Gastrocnemius medialis (tissue), 4 donors: Measurements from ENCODE around the gene CYREN. TPM values are rescaled to one million over a fixed set of nuclear protein-coding genes. Genes with fewer than 3 reads are reported as not detected.
"Not testable (repeated sequence)": the region's sequence is repeated elsewhere in the genome, so short reads cannot be mapped to it uniquely, and the experiment has no call there.

Experiments used
- ATAC-seq, 2 donors: fragments of 150-250 bp; one replicate each; pipeline ENCODE4 v1.9.1; 2016
- DNase-seq, 2 donors: peaks; one replicate each; pipeline ENCODE4 v3.0.0-alpha.2; 2019
- H3K27ac ChIP-seq, 4 donors: fragments of 200-600 bp; sonication (generic); 1 replicate in 1 of 4; 2 replicates in 3 of 4; pipeline ENCODE4 v1.5.1; 2016 to 2018; ENCODE audit warnings: mild to moderate bottlenecking in 2 of 4, moderate library complexity in 1 of 4
- H3K27me3 ChIP-seq, 3 donors: fragments of 200-600 bp; sonication (generic) in 2 of 3; 1 replicate in 1 of 3; 2 replicates in 2 of 3; pipeline versions ENCODE4 v1.5.1 to v1.6.0; 2016 to 2019; ENCODE audit warnings: mild to moderate bottlenecking in 1 of 3, moderate library complexity in 1 of 3
- H3K36me3 ChIP-seq, 2 donors: fragments of 200-600 bp; sonication (generic) in 1 of 2; one replicate each; pipeline ENCODE4 v1.5.1; 2017 to 2018
- H3K4me1 ChIP-seq, 2 donors: fragments of 200-600 bp; sonication (generic) in 1 of 2; one replicate each; pipeline ENCODE4 v1.5.1; 2016 to 2017; ENCODE audit warnings: mild to moderate bottlenecking in 2 of 2
- H3K4me3 ChIP-seq, 4 donors: fragments of 200-600 bp; sonication (generic) in 3 of 4; 1 replicate in 1 of 4; 2 replicates in 3 of 4; pipeline ENCODE4 v1.5.1; 2016 to 2019; ENCODE audit warnings: mild to moderate bottlenecking in 2 of 4
- H3K9me3 ChIP-seq, 3 donors: fragments of 200-600 bp; sonication (generic) in 2 of 3; 1 replicate in 1 of 3; 2 replicates in 2 of 3; pipeline ENCODE4 v1.5.1; 2016 to 2019
- POLR2A ChIP-seq, 2 donors: fragments of 450-650 bp; IDR thresholded peaks; one replicate each; pipeline ENCODE4 v1.6.1; 2017; ENCODE audit warnings: antibody characterized with exemption in 2 of 2, mild to moderate bottlenecking in 2 of 2, moderate library complexity in 2 of 2
- in situ Hi-C, 4 donors: fragments of 200-750 bp; cut with MboI; loops; one replicate each; pipeline versions ENCODE4 v1.15.0 to v1.8.0; 2017; ENCODE audit warnings: low sequenced_read_pairs in 4 of 4
- intact Hi-C: fragments of 100-400 bp; cut with DNase I; formaldehyde crosslinking; loops from one replicate; pipeline ENCODE4 v1.15.1; 2023; ENCODE audit warnings: low total_unique reads
- total RNA-seq, 4 donors: library from RNA; depleted of rRNA; stranded (reverse); fragments of >200 nt; gene quantifications; one replicate each; pipeline versions ENCODE4 v1.1.0 to v1.2.3, GENCODE V29; 2016
- TF ChIP-seq, protein P1 (sequence below), 5 experiments: fragments of 450-650 bp in 3 of 5; fragments of 200-600 bp in 2 of 5; sonication (generic) in 2 of 5; IDR thresholded peaks in 4 of 5; conservative IDR thresholded peaks in 1 of 5; 1 replicate in 4 of 5; 2 replicates in 1 of 5; pipeline ENCODE4 v1.5.1; 2016 to 2019; ENCODE audit warnings: antibody characterized with exemption in 5 of 5, mild to moderate bottlenecking in 3 of 5, moderate library complexity in 3 of 5

CYREN gene
- total RNA-seq, 4 donors from 2014 or later, result 11.8 to 51.5 (median 20.4) TPM

GRCh38 chr7:135178364-135178763, 7.9 kb upstream of the CYREN start:
- no peak for ATAC-seq
- peaks cover 0 to 7% (median 0%) of the 10 kb centered on the region in 3 donors for H3K9me3 ChIP-seq
- no peak overlapping the region for H3K4me3 ChIP-seq
- TF ChIP-seq, protein P1, sequence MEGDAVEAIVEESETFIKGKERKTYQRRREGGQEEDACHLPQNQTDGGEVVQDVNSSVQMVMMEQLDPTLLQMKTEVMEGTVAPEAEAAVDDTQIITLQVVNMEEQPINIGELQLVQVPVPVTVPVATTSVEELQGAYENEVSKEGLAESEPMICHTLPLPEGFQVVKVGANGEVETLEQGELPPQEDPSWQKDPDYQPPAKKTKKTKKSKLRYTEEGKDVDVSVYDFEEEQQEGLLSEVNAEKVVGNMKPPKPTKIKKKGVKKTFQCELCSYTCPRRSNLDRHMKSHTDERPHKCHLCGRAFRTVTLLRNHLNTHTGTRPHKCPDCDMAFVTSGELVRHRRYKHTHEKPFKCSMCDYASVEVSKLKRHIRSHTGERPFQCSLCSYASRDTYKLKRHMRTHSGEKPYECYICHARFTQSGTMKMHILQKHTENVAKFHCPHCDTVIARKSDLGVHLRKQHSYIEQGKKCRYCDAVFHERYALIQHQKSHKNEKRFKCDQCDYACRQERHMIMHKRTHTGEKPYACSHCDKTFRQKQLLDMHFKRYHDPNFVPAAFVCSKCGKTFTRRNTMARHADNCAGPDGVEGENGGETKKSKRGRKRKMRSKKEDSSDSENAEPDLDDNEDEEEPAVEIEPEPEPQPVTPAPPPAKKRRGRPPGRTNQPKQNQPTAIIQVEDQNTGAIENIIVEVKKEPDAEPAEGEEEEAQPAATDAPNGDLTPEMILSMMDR (IDR thresholded peaks at IDR 0.05 in 4 of 5, conservative IDR thresholded peaks at IDR 0.05 in 1 of 5), result no peak
- TF ChIP-seq POLR2A (IDR thresholded peaks at IDR 0.05), result no peak
- H3K4me1 ChIP-seq, result no peaks in the 10 kb centered on the region
- no peak for DNase-seq
- H3K27me3 ChIP-seq, result no peaks in the 10 kb centered on the region
- H3K36me3 ChIP-seq, result peaks cover 0 to 70% of the 10 kb centered on the region in 2 donors
- intact Hi-C loops, result no loop called here
- H3K27ac ChIP-seq, result no peak overlapping the region
- in situ Hi-C loops, result loop anchor here in 2 of 4 donors (25.0 kb wide), 2 partner anchors 191 to 516 kb away; partner anchors contain the start of gene AGBL3 (in 1 of the 2)

- in situ Hi-C loops, result loop anchor here in 2 of 4 donors (25.0 kb wide), 2 partner anchors 190 to 515 kb away; partner anchors contain the start of gene AGBL3 (in 1 of the 2)
- intact Hi-C loops, result no loop called here
These were observed 6.7 kb upstream of the CYREN start for GRCh38 chr7:135177028-135177696.

DNA sequence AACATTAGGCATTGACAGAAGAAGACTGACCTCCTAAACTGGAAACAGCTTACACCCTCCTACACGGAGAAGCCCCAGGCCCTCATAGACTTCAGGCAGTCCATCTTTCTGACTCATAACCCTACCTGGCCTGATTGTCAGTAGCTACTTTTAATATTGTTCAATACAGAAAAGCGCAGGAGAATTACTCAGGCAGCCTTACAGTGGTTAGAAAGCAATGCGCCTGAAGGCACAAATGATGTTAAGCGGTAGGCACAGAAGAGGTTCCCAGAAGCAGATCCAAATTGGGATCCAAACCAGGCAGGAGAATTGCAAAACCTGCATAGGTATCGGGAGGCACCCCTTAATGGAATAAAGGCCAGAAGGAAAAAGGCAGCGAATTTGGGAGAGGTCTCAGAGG, 5.4 kb upstream of the CYREN start:
- no peaks in the 10 kb centered on the region for H3K27me3 ChIP-seq
- no peak for ATAC-seq
- H3K36me3 ChIP-seq, result peaks cover 0 to 46% of the 10 kb centered on the region in 2 donors
- H3K27ac ChIP-seq, result no peak overlapping the region
- intact Hi-C loops, result no loop called here
- in situ Hi-C loops, result loop anchor here in 2 of 4 donors (25.0 kb wide), 2 partner anchors 189 to 514 kb away; partner anchors contain the start of gene AGBL3 (in 1 of the 2)
- TF ChIP-seq POLR2A (IDR thresholded peaks at IDR 0.05), result no peak
- TF ChIP-seq, protein P1 (IDR thresholded peaks at IDR 0.05 in 4 of 5, conservative IDR thresholded peaks at IDR 0.05 in 1 of 5), result no peak
- H3K4me1 ChIP-seq, result peaks cover 11 to 12% of the 10 kb centered on the region in 2 donors
- peaks cover 0 to 5% (median 0%) of the 10 kb centered on the region in 3 donors for H3K9me3 ChIP-seq
- no peak overlapping the region for H3K4me3 ChIP-seq
- no peak for DNase-seq

More at GRCh38 chr7:135177028-135177696, 6.7 kb upstream of the CYREN start:
- no peak for TF ChIP-seq POLR2A (IDR thresholded peaks at IDR 0.05)
- TF ChIP-seq, protein P1 (IDR thresholded peaks at IDR 0.05 in 4 of 5, conservative IDR thresholded peaks at IDR 0.05 in 1 of 5), result no peak
- peaks cover under 1 to 2% of the 10 kb centered on the region in 2 donors for H3K4me1 ChIP-seq
- no peak for DNase-seq
- H3K9me3 ChIP-seq, result peaks cover 0 to 7% (median 0%) of the 10 kb centered on the region in 3 donors
- ATAC-seq, result no peak
- no peaks in the 10 kb centered on the region for H3K27me3 ChIP-seq
- peaks cover 0 to 58% of the 10 kb centered on the region in 2 donors for H3K36me3 ChIP-seq
- H3K27ac ChIP-seq, result no peak overlapping the region
- H3K4me3 ChIP-seq, result no peak overlapping the region

DNA sequence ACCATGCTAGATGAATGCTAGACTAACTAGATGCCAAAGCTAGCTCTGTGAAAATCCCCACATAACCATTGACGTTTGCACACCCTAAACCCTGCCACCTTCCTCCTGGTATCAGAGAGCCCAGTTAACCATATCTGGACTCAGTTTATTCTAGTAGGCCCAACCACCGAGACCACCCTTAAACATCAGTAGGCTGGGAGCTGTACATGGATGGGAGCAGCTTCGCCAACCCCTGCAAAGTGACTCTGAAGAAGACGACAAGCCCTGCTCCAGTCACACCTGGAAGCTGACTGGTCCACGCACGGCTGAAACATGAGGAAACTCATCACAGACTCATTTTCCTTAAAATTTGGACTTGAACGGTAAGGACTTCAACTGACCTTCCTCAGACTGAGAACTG, 4.4 kb upstream of the CYREN start:
- no peak for TF ChIP-seq POLR2A (IDR thresholded peaks at IDR 0.05)
- in situ Hi-C loops (loop anchor here in 2 of 4 donors (25.0 kb wide), 2 partner anchors 188 to 513 kb away; partner anchors contain the start of gene AGBL3 (in 1 of the 2)), intact Hi-C loops (loop anchor here (5.0 kb wide), 1 partner anchor 483 kb away; no protein-coding TSS in a partner anchor)
- no peak overlapping the region for H3K4me3 ChIP-seq
- peaks cover 11 to 14% of the 10 kb centered on the region in 2 donors for H3K4me1 ChIP-seq
- DNase-seq, result no peak
- peaks cover 0 to 36% of the 10 kb centered on the region in 2 donors for H3K36me3 ChIP-seq
- no peaks in the 10 kb centered on the region for H3K27me3 ChIP-seq
- H3K27ac ChIP-seq, result no peak overlapping the region
- no peak for ATAC-seq
- H3K9me3 ChIP-seq, result no peaks in the 10 kb centered on the region

- in situ Hi-C loops, H3K27me3 ChIP-seq, H3K9me3 ChIP-seq, H3K27ac ChIP-seq, ATAC-seq, H3K4me3 ChIP-seq, DNase-seq: not testable (repeated sequence)
- Histone ChIP-seq H3K4me1 (peaks cover 21 to 24% of the 10 kb centered on the region in 2 donors), H3K36me3 (peaks cover 0 to 26% of the 10 kb centered on the region in 2 donors)
- intact Hi-C loops, result loop anchor here (5.0 kb wide), 1 partner anchor 482 kb away; no protein-coding TSS in a partner anchor
These were observed 3.4 kb upstream of the CYREN start for GRCh38 chr7:135173916-135174315.
